ENCODE measurements around the gene TTLL9. TPM values are rescaled to one million over a fixed set of nuclear protein-coding genes. Genes with fewer than 3 reads are reported as not detected.
A peak's percentile ranks its signal among the peaks of the same experiment; 100 is the strongest.

The TTLL9 gene
- total RNA-seq, 6 donors from 2014 or later = 0.31 to 20.7 (median 4.4) TPM

- H3K36me3 ChIP-seq = no peaks in the 10 kb centered on the region
- DNase-seq (no peak), ATAC-seq (ENCODE audit: low FRiP score in 2 of 2) (no peak)
- H3K4me3 ChIP-seq = no peak overlapping the region
- no peaks in the 10 kb centered on the region for H3K9me3 ChIP-seq
- peaks cover 0 to 10% (median 4%) of the 10 kb centered on the region in 4 donors for H3K27me3 ChIP-seq
- 76 to 77% methylated on average over 6 of the region's 6 CpGs for WGBS, 2 donors
- H3K4me1 ChIP-seq = peaks cover 3 to 14% (median 4%) of the 10 kb centered on the region in 4 donors
- TF ChIP-seq CTCF (IDR thresholded peaks at IDR 0.05) = no peak
- H3K27ac ChIP-seq = no peak overlapping the region
Observed at GRCh38 chr20:31963889-31964288, 93.5 kb downstream of the TTLL9 start.

- H3K27me3 ChIP-seq = peaks cover 0 to 10% (median 4%) of the 10 kb centered on the region in 4 donors
- ATAC-seq (ENCODE audit: low FRiP score in 2 of 2) = no peak
- WGBS, 2 donors = 0 to 11% methylated on average over 5 of the region's 5 CpGs
Observed at GRCh38 chr20:31966991-31967655, 96.7 kb downstream of the TTLL9 start.

GRCh38 chr20:31967830-31968249 lies 97.4 kb downstream of the TTLL9 start, which contains the start of gene XKR7:
XKR7 (plus strand) TSS chr20:31968151; CDS start chr20:31968176, 25 bp downstream.
- no peak within 1 kb of the TSS for H3K27ac ChIP-seq
- H3K4me3 ChIP-seq = peak within 1 kb of the TSS in 3 of 4 donors; percentile 33 to 47 (median 35)

More at GRCh38 chr20:31966991-31967655, 96.7 kb downstream of the TTLL9 start:
- no peak for TF ChIP-seq POLR2A (IDR thresholded peaks at IDR 0.05)
- no peak for TF ChIP-seq POLR2AphosphoS5 (IDR thresholded peaks at IDR 0.05)
- no peak for TF ChIP-seq EP300 (IDR thresholded peaks at IDR 0.05)
- TF ChIP-seq CTCF (IDR thresholded peaks at IDR 0.05) = no peak
- Histone ChIP-seq H3K4me1 (peaks cover 3 to 14% (median 4%) of the 10 kb centered on the region in 4 donors), H3K36me3 (no peaks in the 10 kb centered on the region), H3K27ac (no peak overlapping the region), H3K9me3 (no peaks in the 10 kb centered on the region), H3K4me3 (no peak overlapping the region)
- no peak for DNase-seq

GRCh38 chr20:31968291-31969126 lies 98.1 kb downstream of the TTLL9 start:
- DNase-seq (peak; percentile 58 to 94), ATAC-seq (ENCODE audit: low FRiP score in 2 of 2) (peak; percentile 84 to 93)
- Histone ChIP-seq H3K27me3 (peaks cover 0 to 10% (median 4%) of the 10 kb centered on the region in 4 donors), H3K4me3 (peak overlapping the region in 3 of 4 donors; percentile 33 to 47 (median 35)), H3K36me3 (no peaks in the 10 kb centered on the region), H3K4me1 (peaks cover 3 to 14% (median 4%) of the 10 kb centered on the region in 4 donors), H3K27ac (no peak overlapping the region), H3K9me3 (no peaks in the 10 kb centered on the region)
- TF ChIP-seq POLR2AphosphoS5 (IDR thresholded peaks at IDR 0.05) = peak in 1 of 2 donors; percentile 15
- no peak for TF ChIP-seq POLR2A (IDR thresholded peaks at IDR 0.05)
- 6 to 9% methylated on average over 10 to 26 of the region's 57 CpGs for WGBS, 2 donors

More at GRCh38 chr20:31967830-31968249, 97.4 kb downstream of the TTLL9 start, which contains the start of gene XKR7:
- WGBS, 2 donors = 0 to 4% methylated on average over 15 to 26 of the region's 38 CpGs
- Histone ChIP-seq H3K4me1 (peaks cover 3 to 14% (median 4%) of the 10 kb centered on the region in 4 donors), H3K9me3 (no peaks in the 10 kb centered on the region), H3K27me3 (peaks cover 0 to 10% (median 4%) of the 10 kb centered on the region in 4 donors), H3K36me3 (no peaks in the 10 kb centered on the region)
- TF ChIP-seq EP300 (IDR thresholded peaks at IDR 0.05) = no peak
- TF ChIP-seq POLR2A (IDR thresholded peaks at IDR 0.05) = no peak
- TF ChIP-seq POLR2AphosphoS5 (IDR thresholded peaks at IDR 0.05) = no peak
- TF ChIP-seq CTCF (IDR thresholded peaks at IDR 0.05) = no peak
- ATAC-seq (ENCODE audit: low FRiP score in 2 of 2) (no peak), DNase-seq (peak in 1 of 2 donors; percentile 84)

GRCh38 chr20:31969991-31970390 lies 99.6 kb downstream of the TTLL9 start:
- DNase-seq (no peak), ATAC-seq (ENCODE audit: low FRiP score in 2 of 2) (no peak)
- WGBS, 2 donors = 57 to 59% methylated on average over 5 of the region's 5 CpGs
- peaks cover 0 to 10% (median 4%) of the 10 kb centered on the region in 4 donors for H3K27me3 ChIP-seq
- H3K4me3 ChIP-seq = no peak overlapping the region
- H3K9me3 ChIP-seq = no peaks in the 10 kb centered on the region
- H3K27ac ChIP-seq = no peak overlapping the region
- no peaks in the 10 kb centered on the region for H3K36me3 ChIP-seq
- no peak for TF ChIP-seq CTCF (IDR thresholded peaks at IDR 0.05)
- no peak for TF ChIP-seq POLR2A (IDR thresholded peaks at IDR 0.05)
- no peak for TF ChIP-seq EP300 (IDR thresholded peaks at IDR 0.05)
- TF ChIP-seq POLR2AphosphoS5 (IDR thresholded peaks at IDR 0.05) = no peak
- H3K4me1 ChIP-seq = peaks cover 3 to 14% (median 4%) of the 10 kb centered on the region in 4 donors

Data from upper lobe of left lung (tissue), 6 donors.